ENCODE results near the gene COLEC12.

COLEC12 gene

DNA sequence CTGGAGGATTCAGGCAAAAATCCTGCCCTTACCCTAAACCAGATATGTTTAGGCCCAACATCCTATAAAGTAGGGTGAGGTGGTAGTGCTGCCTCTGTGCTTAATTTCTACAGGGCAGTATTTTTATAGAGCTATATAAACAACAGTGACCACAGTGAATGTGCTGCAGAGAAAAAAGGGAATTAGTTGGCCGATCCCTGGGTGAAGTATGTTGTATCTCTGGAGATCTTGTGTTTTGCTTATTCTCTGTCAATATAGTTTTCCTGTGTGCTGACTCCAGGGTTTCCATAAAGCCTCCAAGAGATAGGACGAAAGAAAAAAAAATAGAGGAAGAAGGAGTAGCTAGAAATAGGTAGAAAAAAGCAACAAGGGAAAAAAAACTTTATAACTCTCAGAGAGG is 143.7 kb downstream of the COLEC12 start:
- DNase-seq = no peak

DNA sequence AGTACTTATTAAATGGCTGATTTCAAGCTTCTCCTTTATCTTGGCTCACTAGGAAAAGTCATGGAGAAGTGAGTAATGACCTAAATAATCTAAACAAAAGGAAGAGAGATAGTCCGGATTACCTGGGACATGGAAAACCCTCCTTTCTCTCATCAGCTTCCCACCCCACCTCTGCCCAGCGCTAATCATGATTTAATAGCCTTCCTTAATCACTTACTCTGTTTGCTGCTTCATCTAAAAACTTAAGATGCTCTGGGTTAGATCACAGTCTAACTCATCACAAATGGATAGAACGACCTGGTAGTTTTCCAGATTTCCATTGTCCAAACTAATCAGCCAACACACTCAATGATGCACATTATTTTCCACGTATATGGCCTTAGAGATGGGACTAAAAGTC is 144.8 kb downstream of the COLEC12 start:
- no peak for DNase-seq

DNA sequence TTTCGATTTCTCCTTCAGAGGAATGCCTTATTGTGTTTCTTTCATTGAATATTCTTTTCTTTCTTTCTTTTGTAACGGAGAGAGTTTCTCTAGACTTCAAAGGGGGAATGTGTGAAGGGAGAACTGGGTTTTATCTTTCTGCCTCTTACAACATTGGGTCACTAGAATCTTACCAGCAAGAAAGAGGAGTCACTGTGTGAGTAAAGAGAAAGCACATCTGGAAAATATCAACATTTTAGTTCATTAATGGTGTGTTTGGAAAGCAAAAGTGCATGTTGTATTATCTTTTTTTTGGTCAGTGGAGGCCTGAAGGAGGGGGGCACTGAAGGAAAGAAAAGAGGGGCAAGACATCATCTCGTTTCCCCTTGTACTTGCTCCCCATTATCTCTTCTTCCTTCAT is 146.0 kb downstream of the COLEC12 start:
- DNase-seq = no peak

DNA sequence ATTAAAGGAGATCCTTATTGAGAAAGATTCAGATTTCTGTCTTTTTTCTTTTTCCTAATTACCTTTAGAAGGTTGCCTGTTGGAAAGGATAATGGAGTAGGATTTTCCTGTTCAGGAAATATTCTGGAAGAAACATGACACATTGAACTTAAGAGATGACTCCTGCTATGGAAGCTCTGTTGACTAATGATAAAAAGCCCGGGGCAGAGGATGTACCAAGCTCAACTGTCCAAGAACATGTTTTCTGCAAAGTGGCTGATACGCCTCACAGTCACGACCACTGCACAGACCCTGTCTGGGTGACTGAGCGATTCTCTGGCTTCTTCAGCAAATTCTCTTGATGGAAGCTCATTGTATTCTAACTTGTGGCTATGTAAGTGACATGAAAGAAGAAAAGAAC is 146.5 kb downstream of the COLEC12 start:
- DNase-seq = no peak

DNA sequence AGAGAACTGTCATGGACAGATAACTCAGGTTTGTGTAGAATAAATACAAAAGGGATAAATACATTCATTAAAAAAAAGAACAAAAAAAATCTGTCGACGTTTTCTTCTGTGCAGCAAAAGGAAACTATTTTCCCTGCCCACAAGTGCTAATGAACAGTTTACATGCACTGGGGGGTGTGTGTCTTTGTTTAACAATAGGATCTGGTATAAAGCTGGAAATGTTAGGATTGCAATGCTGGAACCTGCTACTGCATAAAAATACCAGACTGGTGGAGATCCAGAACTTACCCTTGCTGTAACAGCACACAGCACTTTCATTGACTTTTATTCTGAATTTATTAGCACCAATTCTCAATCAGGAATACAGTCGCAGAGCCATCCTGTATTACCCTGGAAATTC is 148.1 kb downstream of the COLEC12 start:
- no peak for DNase-seq

DNA sequence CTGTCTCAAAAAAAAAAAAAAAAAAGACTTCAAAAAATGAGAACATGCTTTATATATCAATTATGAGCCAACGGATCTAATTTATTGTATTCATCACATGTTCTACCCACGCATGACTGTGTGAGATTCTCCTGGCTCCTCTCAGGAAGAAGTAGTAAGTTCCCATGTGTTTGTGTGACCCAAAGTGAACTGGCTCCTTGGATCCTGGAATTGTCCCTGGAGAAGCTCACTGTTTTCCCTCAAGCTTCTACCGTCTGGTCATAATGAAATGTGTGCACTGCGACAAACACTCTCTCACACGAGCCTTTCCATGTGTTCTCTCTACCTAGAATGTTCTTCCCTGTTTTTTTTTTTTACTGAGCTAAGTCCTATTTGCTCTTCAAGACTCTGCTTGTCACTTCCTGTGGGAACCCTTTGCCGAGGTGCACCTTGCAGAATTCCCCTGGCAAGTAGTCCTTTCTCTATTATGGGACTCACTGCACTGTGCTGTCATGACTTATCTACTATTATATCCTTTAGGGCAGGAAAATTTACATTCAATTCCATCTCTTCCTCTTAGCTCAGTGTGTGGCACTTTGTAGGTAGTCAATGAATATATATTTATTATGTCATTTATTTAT is 149.4 kb downstream of the COLEC12 start:
- no peak for DNase-seq

DNA sequence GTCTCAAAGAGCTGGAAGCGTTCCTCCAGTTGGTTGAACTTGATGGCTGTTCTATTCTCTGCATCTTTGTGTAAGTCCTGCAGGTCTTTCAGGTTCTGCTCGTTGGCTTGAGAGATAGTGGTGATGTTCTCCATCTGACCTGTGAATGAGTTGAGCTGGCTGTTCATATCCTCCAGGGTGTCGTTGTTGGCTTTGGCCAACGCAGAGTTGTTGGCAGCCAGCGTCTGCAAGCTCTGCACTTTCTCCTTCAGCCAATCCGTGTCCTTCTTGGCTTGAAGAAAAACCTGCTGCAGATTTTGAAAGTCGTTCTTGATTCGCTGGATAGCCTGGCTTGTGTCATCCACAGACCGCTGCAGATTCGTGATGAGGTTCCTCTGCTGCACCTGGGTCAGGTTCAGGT is 153.9 kb downstream of the COLEC12 start:
- DNase-seq = no peak

DNA sequence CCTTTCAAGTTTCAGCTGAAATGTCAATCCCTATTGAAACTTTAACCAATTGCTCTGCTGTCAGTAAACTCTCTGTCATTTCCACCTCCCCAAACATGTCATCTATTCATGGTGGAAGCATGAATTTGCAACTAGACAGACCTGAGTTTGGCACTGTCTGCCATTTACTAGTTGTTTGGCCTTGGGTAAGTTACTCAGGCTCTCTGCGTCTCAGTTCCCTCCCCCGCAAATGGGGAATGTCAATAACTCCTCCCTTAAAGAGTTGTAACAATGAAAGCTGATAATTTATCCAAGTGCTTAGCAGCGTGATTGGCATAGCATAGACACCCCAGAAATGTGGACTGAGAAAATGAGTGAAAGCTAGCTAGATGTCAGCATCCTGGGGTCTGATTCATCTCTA is 159.4 kb downstream of the COLEC12 start:
- no peak for DNase-seq

DNA sequence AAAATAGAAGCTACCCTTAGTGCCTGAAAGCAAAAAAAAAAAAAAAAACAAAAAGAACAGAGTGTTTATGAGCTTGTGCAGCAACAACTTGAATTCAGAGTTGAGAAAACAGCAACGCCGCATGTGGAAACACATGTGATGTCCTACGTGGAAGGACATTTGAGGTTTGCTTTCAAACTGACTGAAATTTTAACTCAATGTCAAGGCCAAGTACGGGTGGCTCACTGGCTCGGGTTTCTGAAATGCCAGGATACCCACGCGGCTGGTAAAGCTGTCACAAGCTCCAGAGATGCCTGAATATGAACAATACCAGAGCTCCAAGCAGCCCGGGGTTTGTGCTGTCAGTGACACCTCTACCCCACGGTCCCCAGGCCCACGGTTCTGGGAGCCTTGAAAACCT is 160.5 kb downstream of the COLEC12 start:
- DNase-seq = no peak

DNA sequence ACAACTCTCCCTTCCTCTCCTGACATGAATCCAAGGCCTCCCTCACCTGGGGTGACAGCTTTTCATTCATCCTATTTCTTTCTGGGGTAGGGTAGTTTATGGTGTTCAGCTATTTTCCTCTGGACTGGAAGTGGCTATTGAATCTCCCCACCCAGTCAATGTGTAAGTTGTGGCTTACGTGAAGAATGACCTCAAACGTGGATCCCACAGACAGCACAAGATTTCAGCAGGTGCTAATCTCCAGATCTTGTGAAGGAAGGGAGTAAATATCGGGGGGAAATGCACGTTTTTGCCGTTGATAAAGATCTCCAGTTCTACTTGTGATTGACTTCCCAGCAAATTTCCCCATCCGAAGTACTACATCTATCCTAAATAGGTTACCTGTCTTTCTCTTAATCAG is 161.3 kb downstream of the COLEC12 start:
- DNase-seq = no peak

DNA sequence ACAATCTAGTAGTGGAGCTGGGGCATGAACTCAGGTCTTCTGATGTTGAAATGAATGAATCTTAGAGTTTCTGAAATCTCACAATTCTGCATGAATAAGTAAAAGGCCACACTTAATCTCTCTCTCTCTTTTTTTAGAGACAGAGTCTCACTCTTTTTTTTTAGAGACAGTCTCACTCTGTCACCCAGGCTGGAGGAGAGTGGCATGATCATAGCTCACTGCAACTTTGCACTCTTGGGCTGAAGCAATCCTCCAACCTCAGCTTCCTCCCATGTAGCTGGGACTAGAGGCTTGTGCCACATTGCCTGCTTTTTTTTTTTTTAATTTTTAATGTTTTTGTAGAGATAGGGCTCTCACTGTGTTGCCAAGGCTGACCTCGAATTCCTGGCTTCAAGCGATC is 163.8 kb downstream of the COLEC12 start:
- DNase-seq = no peak

DNA sequence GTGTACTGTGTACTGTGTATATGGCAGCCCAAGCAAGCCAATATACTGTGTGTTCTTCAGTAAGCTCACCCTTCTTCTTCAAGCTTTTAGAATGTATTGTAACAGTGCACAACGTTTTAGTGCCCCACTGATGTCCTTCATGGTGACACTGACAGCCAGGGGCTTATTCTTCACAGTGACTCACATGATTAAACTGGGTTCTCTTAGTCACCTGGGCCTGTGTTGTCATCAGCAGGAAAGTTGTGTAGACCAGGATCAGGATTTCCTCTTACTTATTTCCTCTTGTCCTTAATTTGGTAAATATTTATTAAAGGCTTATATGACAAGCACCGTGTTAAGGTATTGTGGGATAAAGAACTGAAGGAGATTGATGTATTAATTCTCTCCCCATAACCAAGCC is 164.8 kb downstream of the COLEC12 start:
- DNase-seq = no peak

DNA sequence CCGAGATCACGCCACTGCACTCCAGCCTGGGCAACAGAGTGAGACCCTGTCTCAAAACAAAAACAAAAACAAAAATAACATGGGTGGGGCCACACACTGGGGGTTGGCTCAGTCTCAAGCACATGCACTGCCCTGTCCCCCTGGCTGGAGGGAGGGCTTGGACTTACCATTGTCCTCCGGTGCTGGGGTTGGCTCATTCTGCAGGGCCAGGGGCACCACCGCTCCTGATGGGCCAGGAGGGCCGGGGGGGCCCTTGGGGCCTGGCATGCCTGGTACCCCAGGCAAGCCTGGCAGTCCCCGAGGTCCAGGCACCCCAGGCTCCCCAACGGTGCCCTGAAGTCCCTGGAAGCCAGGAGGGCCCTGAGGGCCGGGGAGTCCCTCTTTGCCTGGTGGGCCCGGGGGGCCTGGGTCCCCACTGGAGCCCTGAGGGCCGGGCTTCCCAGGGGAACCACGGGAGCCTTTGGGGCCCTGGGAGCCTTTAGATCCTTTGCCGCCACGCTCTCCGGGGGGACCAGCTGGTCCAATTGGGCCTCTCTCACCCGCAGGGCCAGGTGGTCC is 165.8 kb downstream of the COLEC12 start:
- DNase-seq = no peak

DNA sequence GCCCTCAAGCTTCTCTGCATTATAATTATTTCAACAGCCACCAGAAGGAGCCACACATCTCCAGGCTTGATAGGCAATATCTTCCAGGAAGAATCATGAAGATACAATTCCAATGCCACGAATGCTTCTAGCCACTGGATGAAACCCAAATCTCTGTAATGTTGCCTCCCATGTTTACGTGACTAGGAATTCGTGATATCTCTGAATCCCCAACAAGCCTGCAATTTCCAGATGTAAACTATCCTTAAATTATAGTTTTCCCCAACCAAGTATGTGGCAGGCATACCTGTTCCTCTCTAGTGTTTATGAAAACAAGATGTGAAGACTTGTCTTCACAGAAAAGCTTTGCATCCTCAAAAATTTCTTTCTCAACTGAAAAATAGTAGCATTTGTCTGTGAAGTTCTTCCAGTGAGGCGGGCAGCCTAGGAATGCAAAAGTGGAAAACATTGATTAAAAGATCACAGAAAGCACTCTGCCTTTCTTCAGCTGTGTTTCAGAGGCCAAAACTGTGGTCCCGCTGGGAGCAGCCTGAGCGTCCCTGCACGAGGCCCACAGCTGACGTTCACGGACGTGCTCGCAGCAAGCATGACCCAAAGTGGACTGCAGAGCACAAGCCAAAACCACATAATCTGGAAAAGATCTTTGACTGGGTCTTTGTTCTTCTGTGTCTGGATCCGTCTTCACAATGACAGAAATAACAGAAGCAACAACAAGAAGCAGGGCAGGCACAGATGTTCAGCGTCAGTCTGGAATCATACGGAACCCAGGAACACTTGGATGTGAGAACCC is 167.6 kb downstream of the COLEC12 start:
- peak; percentile 47 for DNase-seq

DNA sequence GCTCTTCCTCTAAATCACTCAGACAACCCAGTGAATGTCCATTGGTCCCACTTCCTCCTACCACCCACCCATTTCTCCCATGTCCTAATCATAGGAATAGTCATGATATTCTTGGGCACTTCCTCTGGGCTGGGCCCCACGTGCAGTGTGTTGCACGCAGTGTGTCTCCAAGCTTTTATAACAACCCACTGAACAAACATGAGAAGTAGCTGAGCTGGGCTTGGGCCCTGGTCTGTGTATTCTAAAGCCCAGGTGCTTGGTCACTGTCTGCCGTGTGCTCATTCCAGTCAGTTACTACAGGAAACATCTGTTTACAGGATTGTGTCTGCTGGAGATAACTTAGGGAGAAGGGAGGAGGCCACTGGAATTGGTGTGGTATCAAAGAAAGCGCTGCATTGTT is 168.5 kb downstream of the COLEC12 start:
- no peak for DNase-seq

DNA sequence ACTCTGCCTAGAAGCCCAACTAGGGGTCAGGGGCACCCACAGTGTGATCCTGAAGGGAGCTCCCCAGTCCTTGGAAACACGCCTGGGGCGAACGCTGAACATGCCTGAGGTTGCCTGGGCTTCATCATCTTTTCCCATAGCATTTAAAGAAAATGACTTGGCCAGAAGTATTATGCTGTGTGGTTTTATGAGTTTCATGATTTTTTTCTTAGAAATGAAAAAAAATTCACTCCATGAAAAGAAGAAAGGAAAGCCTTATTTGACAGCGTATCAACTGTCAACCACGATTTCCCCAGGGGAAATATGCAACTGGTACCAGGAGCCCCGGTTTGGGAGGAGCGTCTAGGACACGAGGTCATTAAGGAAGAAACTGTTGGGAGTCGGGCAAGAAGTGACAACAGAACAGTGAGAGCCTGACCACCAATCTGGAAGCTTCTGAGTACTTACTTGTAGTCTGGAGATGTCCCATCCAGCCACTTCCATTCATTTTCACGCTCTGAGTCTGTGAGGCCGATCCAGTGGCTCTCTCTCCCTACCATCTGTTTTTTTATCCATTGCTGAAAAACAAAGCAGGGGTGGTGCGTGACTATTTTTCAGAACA is 169.2 kb downstream of the COLEC12 start:
- DNase-seq = peak; percentile 81

DNA sequence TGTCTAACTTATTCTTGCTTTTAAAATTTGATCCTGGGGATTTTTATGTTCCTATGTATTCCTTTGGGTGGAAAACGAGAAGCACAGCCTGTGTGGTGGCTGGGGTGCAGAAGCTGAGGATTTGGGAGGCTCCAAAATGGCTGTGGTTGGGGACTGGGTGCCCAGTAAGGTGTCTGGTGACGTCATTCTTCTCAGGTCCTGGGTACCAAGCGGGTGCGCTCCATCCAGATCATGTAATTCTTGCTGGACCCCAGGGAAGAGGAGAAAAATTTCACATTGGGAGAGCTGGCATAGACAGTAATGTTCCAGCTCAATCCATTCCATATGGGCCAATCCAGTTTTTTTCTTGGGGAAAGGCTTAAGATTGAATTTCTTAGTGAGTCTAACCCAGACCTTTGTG is 171.6 kb downstream of the COLEC12 start:
- no peak for DNase-seq

DNA sequence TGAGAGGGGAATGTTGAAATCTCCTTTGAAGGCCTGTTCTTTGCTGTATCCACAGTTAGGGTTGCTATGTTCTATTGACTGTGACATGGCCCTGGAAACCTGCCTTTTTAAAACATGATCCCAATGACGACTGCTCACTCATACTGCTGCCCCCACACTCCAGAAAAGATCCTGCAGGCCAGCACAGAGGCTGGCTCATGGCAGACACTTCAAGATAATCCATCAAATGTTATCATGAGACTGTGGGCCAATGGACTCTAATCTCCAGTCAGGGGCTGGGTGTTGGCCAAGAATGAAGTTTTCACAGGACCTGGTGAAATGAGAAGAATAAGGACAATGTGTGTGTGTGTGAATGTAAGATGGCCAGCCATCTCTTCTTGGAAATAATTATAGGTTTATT is 173.7 kb downstream of the COLEC12 start:
- no peak for DNase-seq

DNA sequence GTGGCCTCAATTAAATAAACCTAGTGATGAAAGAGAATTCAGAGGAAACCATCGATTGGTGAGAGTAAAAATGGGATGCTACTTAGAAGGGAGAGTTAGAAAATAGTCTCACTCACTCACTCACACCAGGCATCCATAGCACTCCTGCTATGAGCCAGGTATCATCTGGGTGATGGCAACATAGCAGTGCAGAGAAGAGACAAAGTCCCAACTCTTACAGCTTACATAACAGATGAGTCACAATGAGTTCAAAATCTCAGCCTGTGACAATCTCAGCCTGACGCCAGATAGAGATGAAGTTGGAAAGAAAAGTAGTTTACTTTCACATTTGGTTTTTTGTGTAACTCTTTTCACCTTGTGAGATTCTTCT is 177.3 kb downstream of the COLEC12 start:
- DNase-seq = peak; percentile 17

DNA sequence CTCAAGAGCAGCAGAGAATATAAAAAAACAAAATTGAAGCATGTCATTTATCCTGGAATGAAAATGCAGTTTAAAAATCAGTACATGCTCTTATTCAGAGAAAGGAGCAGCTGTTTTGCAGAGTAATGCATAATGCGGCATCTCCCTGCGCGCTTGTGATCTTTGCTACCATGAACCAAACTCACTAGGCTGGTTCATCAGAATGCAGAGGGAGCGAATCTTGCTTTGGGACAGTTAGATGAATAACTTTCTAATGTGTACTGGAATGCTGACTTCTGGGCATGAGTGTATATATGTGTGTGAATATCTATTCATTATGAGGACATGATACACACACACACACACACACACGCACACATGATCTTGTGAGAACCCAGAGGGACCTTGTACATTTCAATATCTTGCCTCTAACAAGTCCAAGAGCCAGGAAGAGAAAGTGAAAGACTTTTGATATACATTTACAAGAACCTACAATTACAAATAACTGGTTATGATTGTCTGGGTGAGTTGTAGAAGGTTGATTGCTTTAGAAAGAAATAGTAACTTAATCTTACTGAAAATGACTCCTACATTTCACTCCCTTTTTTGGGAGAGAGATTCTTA is 178.5 kb downstream of the COLEC12 start:
- DNase-seq = no peak

DNA sequence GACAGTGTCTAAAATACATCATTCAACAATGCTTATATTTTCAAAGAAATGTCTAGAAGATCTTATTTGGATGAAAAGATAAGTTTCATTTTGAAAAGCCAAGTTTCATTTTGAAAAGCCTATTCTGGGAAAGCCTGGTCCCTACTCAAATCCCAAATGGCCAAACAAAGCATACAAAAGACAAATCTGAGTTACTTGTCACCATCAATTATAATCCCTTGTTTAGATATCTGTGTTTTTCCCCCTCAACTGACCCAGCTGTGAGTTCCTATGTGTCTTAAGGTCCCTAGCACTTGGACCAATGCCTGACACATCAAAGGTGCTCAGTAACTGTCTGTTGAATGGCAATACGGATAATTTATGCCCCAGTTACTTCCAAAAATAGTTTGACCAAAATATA is 180.3 kb downstream of the COLEC12 start:
- no peak for DNase-seq

DNA sequence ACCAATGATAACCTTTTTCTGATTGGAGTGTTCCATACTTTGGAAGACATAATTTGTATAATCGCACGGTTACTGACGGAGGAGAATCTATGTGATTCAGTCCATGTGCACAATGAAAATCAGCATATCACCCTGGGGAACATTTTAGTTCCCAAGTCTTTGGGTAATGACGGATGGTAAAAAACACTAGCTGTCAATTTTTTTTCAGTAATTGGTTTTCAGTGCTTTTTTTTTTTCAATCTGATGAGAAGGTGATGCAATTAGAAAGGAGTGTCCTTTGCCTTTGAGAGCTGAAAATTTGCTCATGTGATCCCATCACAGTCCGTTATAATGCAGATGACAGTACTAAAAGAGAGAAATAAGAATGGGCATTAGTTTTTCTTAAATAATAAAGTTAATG is 180.8 kb downstream of the COLEC12 start:
- peak; percentile 36 for DNase-seq

DNA sequence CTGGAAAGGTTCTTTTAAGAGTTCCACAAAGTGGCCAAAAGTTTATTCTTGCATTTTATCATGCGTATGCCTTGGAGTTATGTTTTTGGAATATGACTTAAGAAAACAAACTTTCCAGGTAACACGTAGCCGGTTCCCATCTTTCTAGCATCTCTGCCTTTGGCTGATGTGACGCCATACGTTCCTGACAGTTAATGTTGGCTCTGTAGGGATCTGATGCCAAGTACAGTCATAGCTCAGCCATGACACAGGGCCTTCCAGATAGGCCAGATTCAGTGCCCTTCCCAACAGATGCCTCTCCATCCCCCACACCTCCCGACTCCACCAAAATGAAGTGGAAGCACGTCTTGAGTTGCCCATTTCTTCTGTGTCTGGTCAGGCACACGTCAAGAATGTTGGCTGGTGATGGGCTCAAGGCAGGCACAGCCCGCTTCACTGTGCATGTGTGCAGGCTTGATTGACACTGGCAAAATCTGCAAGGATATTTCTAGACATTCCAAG is 181.7 kb downstream of the COLEC12 start:
- DNase-seq = peak; percentile 36
